ENCODE measurements around the gene TMEM150C.

Gene TMEM150C

GRCh38 chr4:82528868-82529267 lies 32.9 kb downstream of the TMEM150C start:
- no peak overlapping the region for H3K4me3 ChIP-seq (ENCODE audit: low read length, poor library complexity, severe bottlenecking)
- TF ChIP-seq CTCF (conservative IDR thresholded peaks at IDR 0.05; ENCODE audit: low read length), result no peak
- TF ChIP-seq EZH2phosphoT487 (IDR thresholded peaks at IDR 0.05; ENCODE audit: borderline replicate concordance), result no peak
- H2AFZ ChIP-seq (ENCODE audit: low read length), result no peak overlapping the region
- no peaks in the 10 kb centered on the region for H3K27me3 ChIP-seq (ENCODE audit: insufficient read depth, low read length, poor library complexity, severe bottlenecking)
- H3K79me2 ChIP-seq (ENCODE audit: insufficient read depth, low read length), result no peaks in the 10 kb centered on the region
- no peaks in the 10 kb centered on the region for H3K9me3 ChIP-seq (ENCODE audit: insufficient read depth, low read depth, low read length)
- H3F3A ChIP-seq (ENCODE audit: low read depth), result no peaks in the 10 kb centered on the region
- H3K36me3 ChIP-seq (ENCODE audit: insufficient read depth, low read length), result no peaks in the 10 kb centered on the region
- no peak overlapping the region for H3K9ac ChIP-seq (ENCODE audit: low read depth, low read length, poor library complexity, severe bottlenecking)
- H4K20me1 ChIP-seq (ENCODE audit: insufficient read depth, low read length, poor library complexity, severe bottlenecking), result no peaks in the 10 kb centered on the region
- no peaks in the 10 kb centered on the region for H3K9me2 ChIP-seq (replicated peaks; ENCODE audit: low read depth, low read length)
- no peak overlapping the region for H3K4me2 ChIP-seq (ENCODE audit: low read depth, low read length, poor library complexity, severe bottlenecking)
- no peaks in the 10 kb centered on the region for H3K4me1 ChIP-seq (ENCODE audit: insufficient read depth, low read length, poor library complexity, severe bottlenecking)

- Histone ChIP-seq H4K20me1 (ENCODE audit: insufficient read depth, low read length, poor library complexity, severe bottlenecking) (no peaks in the 10 kb centered on the region), H2AFZ (ENCODE audit: low read length) (no peak overlapping the region), H3K27me3 (ENCODE audit: insufficient read depth, low read length, poor library complexity, severe bottlenecking) (no peaks in the 10 kb centered on the region), H3K79me2 (ENCODE audit: insufficient read depth, low read length) (no peaks in the 10 kb centered on the region), H3K4me1 (ENCODE audit: insufficient read depth, low read length, poor library complexity, severe bottlenecking) (no peaks in the 10 kb centered on the region), H3K9ac (ENCODE audit: low read depth, low read length, poor library complexity, severe bottlenecking) (no peak overlapping the region), H3K36me3 (ENCODE audit: insufficient read depth, low read length) (no peaks in the 10 kb centered on the region), H3K9me3 (ENCODE audit: insufficient read depth, low read depth, low read length) (no peaks in the 10 kb centered on the region), H3K4me2 (ENCODE audit: low read depth, low read length, poor library complexity, severe bottlenecking) (no peak overlapping the region), H3K4me3 (ENCODE audit: low read length, poor library complexity, severe bottlenecking) (no peak overlapping the region), H3K9me2 (replicated peaks; ENCODE audit: low read depth, low read length) (no peaks in the 10 kb centered on the region), H3F3A (ENCODE audit: low read depth) (no peaks in the 10 kb centered on the region)
- TF ChIP-seq EZH2phosphoT487 (IDR thresholded peaks at IDR 0.05; ENCODE audit: borderline replicate concordance) (no peak), CTCF (conservative IDR thresholded peaks at IDR 0.05; ENCODE audit: low read length) (no peak)
Measured at GRCh38 chr4:82528074-82528473, 33.7 kb downstream of the TMEM150C start.

GRCh38 chr4:82525307-82525911 lies 36.4 kb downstream of the TMEM150C start:
- Histone ChIP-seq H3K9me3 (ENCODE audit: insufficient read depth, low read depth, low read length) (no peaks in the 10 kb centered on the region), H3K4me1 (ENCODE audit: insufficient read depth, low read length, poor library complexity, severe bottlenecking) (no peaks in the 10 kb centered on the region), H2AFZ (ENCODE audit: low read length) (no peak overlapping the region), H3K79me2 (ENCODE audit: insufficient read depth, low read length) (no peaks in the 10 kb centered on the region), H3K4me2 (ENCODE audit: low read depth, low read length, poor library complexity, severe bottlenecking) (no peak overlapping the region), H3F3A (ENCODE audit: low read depth) (no peaks in the 10 kb centered on the region), H3K9me2 (replicated peaks; ENCODE audit: low read depth, low read length) (no peaks in the 10 kb centered on the region), H3K36me3 (ENCODE audit: insufficient read depth, low read length) (no peaks in the 10 kb centered on the region), H3K27me3 (ENCODE audit: insufficient read depth, low read length, poor library complexity, severe bottlenecking) (no peaks in the 10 kb centered on the region), H4K20me1 (ENCODE audit: insufficient read depth, low read length, poor library complexity, severe bottlenecking) (no peaks in the 10 kb centered on the region), H3K9ac (ENCODE audit: low read depth, low read length, poor library complexity, severe bottlenecking) (no peak overlapping the region), H3K4me3 (ENCODE audit: low read length, poor library complexity, severe bottlenecking) (no peak overlapping the region)
- no peak for TF ChIP-seq EZH2phosphoT487 (IDR thresholded peaks at IDR 0.05; ENCODE audit: borderline replicate concordance)
- TF ChIP-seq CTCF (conservative IDR thresholded peaks at IDR 0.05; ENCODE audit: low read length), result no peak

All from Loucy (cell line).